ENCODE data around the gene TAP2.
A peak's percentile ranks its signal among the peaks of the same experiment; 100 is the strongest.
"Not testable (repeated sequence)": the region's sequence is repeated elsewhere in the genome, so short reads cannot be mapped to it uniquely, and the experiment has no call there.

The TAP2 gene

GRCh38 chr6:32835167-32835893 is 3.2 kb downstream of the TAP2 start:
- no peak for DNase-seq (ENCODE audit: low spot score)

- DNase-seq (ENCODE audit: low spot score): no peak
These were observed 4.9 kb downstream of the TAP2 start for GRCh38 chr6:32833664-32834063.

- DNase-seq (ENCODE audit: low spot score): no peak
These were observed 6.0 kb downstream of the TAP2 start for GRCh38 chr6:32832535-32832934.

- no peak for DNase-seq (ENCODE audit: low spot score)
These were observed 7.6 kb downstream of the TAP2 start for GRCh38 chr6:32830936-32831335.

GRCh38 chr6:32830017-32830416 is 8.5 kb downstream of the TAP2 start:
- DNase-seq (ENCODE audit: low spot score): no peak

- DNase-seq (ENCODE audit: low spot score): no peak
These were observed 9.0 kb downstream of the TAP2 start for GRCh38 chr6:32829495-32829894.

- DNase-seq (ENCODE audit: low spot score): no peak
These were observed 11.5 kb downstream of the TAP2 start for GRCh38 chr6:32827025-32827424.

GRCh38 chr6:32825966-32826365 is 12.6 kb downstream of the TAP2 start:
- no peak for DNase-seq (ENCODE audit: low spot score)

GRCh38 chr6:32819729-32820128 is 18.8 kb downstream of the TAP2 start:
- no peak for DNase-seq (ENCODE audit: low spot score)

- DNase-seq (ENCODE audit: low spot score): no peak
These were observed 19.7 kb downstream of the TAP2 start for GRCh38 chr6:32818867-32819266.

- DNase-seq (ENCODE audit: low spot score): peak; percentile 25
These were observed 21.8 kb downstream of the TAP2 start, which contains the start of gene HLA-DOB for GRCh38 chr6:32816746-32817204. Gene HLA-DOB (minus strand): TSS chr6:32817002. CDS start chr6:32816951, 51 bp downstream.

- no peak for DNase-seq (ENCODE audit: low spot score)
These were observed 22.5 kb downstream of the TAP2 start for GRCh38 chr6:32815996-32816395.

- no peak for DNase-seq (ENCODE audit: low spot score)
These were observed 23.4 kb downstream of the TAP2 start for GRCh38 chr6:32815115-32815514.

GRCh38 chr6:32814145-32814544 is 24.4 kb downstream of the TAP2 start:
- DNase-seq (ENCODE audit: low spot score): no peak

- no peak for DNase-seq (ENCODE audit: low spot score)
These were observed 29.4 kb downstream of the TAP2 start for GRCh38 chr6:32809171-32809570.

GRCh38 chr6:32807020-32807580 is 31.4 kb downstream of the TAP2 start:
- DNase-seq (ENCODE audit: low spot score): no peak

- not testable (repeated sequence) for DNase-seq (ENCODE audit: low spot score)
These were observed 33.1 kb downstream of the TAP2 start for GRCh38 chr6:32805404-32805803.

- DNase-seq (ENCODE audit: low spot score): no peak
These were observed 35.1 kb downstream of the TAP2 start for GRCh38 chr6:32803416-32803815.

- DNase-seq (ENCODE audit: low spot score): no peak
These were observed 38.8 kb downstream of the TAP2 start for GRCh38 chr6:32799740-32800139.

GRCh38 chr6:32799168-32799567 is 39.4 kb downstream of the TAP2 start:
- no peak for DNase-seq (ENCODE audit: low spot score)

GRCh38 chr6:32796848-32797776 is 41.4 kb downstream of the TAP2 start:
- peak; percentile 80 for DNase-seq (ENCODE audit: low spot score)

GRCh38 chr6:32794510-32794909 is 44.0 kb downstream of the TAP2 start:
- DNase-seq (ENCODE audit: low spot score): no peak
